ENCODE measurements around the gene PRR12.

Gene PRR12

DNA sequence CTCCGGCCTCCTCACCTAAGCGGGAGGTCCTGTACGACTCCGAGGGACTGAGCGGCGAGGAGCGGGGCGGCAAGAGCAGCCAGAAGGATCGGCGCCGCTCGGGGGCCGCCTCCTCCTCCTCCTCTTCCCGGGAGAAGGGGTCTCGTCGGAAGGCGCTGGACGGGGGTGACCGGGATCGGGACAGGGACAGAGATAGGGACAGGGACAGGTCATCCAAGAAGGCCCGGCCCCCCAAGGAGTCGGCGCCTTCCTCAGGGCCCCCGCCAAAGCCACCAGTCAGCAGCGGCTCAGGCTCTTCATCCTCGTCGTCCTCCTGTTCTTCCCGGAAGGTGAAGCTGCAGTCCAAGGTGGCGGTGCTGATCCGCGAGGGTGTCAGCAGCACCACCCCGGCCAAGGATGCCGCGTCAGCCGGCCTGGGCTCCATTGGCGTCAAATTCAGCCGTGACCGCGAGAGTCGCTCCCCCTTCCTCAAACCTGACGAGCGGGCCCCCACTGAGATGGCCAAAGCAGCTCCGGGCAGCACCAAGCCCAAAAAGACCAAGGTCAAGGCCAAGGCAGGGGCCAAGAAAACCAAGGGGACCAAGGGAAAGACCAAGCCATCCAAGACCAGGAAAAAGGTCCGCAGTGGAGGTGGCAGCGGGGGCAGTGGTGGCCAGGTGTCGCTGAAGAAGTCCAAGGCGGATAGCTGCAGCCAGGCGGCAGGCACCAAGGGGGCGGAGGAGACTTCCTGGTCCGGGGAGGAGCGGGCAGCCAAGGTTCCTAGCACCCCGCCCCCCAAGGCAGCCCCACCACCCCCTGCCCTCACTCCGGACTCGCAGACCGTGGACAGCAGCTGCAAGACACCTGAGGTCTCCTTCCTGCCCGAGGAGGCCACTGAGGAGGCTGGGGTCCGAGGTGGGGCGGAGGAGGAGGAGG lies 61.8 kb downstream of the PRR12 start:
- Histone ChIP-seq H3K36me3 (ENCODE audit: insufficient read depth, insufficient read length, low read length) (peaks cover 85% of the 10 kb centered on the region), H3K4me1 (ENCODE audit: insufficient read depth, insufficient read length) (peaks cover 16% of the 10 kb centered on the region), H3K4me3 (ENCODE audit: insufficient read length, low read depth) (no peak overlapping the region), H3K27me3 (ENCODE audit: insufficient read depth, insufficient read length) (no peaks in the 10 kb centered on the region), H3K9me3 (ENCODE audit: insufficient read depth, low read length) (no peaks in the 10 kb centered on the region), H3K9ac (ENCODE audit: insufficient read length, low read depth) (no peak overlapping the region)
- no peak for DNase-seq (ENCODE audit: low read depth, low spot score)
- no peak for TF ChIP-seq SUZ12 (IDR thresholded peaks at IDR 0.05; ENCODE audit: extremely low read depth, insufficient read depth, insufficient read length)
- TF ChIP-seq ZNF274 (IDR thresholded peaks at IDR 0.05; ENCODE audit: low read depth, low read length) = no peak
- TF ChIP-seq YY1 (IDR thresholded peaks at IDR 0.05; ENCODE audit: insufficient read depth, insufficient read length) = no peak

DNA sequence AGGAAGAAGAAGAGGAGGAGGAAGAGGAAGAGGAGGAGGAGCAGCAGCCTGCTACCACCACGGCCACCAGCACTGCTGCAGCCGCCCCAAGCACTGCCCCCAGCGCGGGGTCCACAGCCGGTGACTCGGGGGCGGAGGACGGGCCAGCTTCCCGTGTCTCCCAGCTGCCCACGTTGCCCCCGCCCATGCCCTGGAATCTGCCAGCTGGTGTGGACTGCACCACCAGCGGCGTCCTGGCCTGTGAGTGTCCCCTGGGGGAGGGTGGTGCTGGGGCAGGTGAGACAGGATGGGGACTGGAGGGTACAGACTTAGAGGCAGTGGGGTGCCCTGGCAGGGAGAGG lies 62.5 kb downstream of the PRR12 start:
- Histone ChIP-seq H3K4me1 (ENCODE audit: insufficient read depth, insufficient read length) (peaks cover 17% of the 10 kb centered on the region), H3K4me3 (ENCODE audit: insufficient read length, low read depth) (no peak overlapping the region), H3K36me3 (ENCODE audit: insufficient read depth, insufficient read length, low read length) (peaks cover 88% of the 10 kb centered on the region), H3K27me3 (ENCODE audit: insufficient read depth, insufficient read length) (no peaks in the 10 kb centered on the region), H3K9ac (ENCODE audit: insufficient read length, low read depth) (no peak overlapping the region), H3K9me3 (ENCODE audit: insufficient read depth, low read length) (no peaks in the 10 kb centered on the region)
- no peak for TF ChIP-seq ZNF274 (IDR thresholded peaks at IDR 0.05; ENCODE audit: low read depth, low read length)
- no peak for TF ChIP-seq YY1 (IDR thresholded peaks at IDR 0.05; ENCODE audit: insufficient read depth, insufficient read length)
- no peak for TF ChIP-seq SUZ12 (IDR thresholded peaks at IDR 0.05; ENCODE audit: extremely low read depth, insufficient read depth, insufficient read length)
- DNase-seq (ENCODE audit: low read depth, low spot score) = no peak

DNA sequence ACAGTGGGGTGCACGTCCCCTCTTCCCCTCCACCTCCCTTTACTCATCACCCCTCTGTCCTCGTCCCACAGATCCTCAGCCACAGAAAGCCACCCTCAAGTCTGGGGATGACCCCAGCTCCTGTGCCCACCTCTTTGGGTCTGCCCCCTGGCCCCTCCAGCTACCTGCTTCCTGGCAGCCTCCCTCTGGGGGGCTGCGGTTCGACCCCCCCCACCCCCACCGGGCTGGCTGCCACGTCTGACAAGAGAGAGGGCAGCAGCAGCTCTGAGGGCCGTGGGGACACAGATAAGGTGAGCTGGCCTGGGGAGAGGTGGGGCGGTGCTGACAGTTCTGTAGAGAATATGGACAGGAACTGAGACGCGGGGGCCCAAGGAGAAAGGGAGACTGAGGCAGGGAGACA lies 63.6 kb downstream of the PRR12 start:
- TF ChIP-seq SUZ12 (IDR thresholded peaks at IDR 0.05; ENCODE audit: extremely low read depth, insufficient read depth, insufficient read length) = no peak
- TF ChIP-seq ZNF274 (IDR thresholded peaks at IDR 0.05; ENCODE audit: low read depth, low read length) = no peak
- no peak for TF ChIP-seq YY1 (IDR thresholded peaks at IDR 0.05; ENCODE audit: insufficient read depth, insufficient read length)
- no peaks in the 10 kb centered on the region for H3K9me3 ChIP-seq (ENCODE audit: insufficient read depth, low read length)
- H3K36me3 ChIP-seq (ENCODE audit: insufficient read depth, insufficient read length, low read length) = peaks cover 91% of the 10 kb centered on the region
- no peak overlapping the region for H3K4me3 ChIP-seq (ENCODE audit: insufficient read length, low read depth)
- H3K9ac ChIP-seq (ENCODE audit: insufficient read length, low read depth) = no peak overlapping the region
- no peaks in the 10 kb centered on the region for H3K27me3 ChIP-seq (ENCODE audit: insufficient read depth, insufficient read length)
- no peak for DNase-seq (ENCODE audit: low read depth, low spot score)
- H3K4me1 ChIP-seq (ENCODE audit: insufficient read depth, insufficient read length) = peaks cover 19% of the 10 kb centered on the region

DNA sequence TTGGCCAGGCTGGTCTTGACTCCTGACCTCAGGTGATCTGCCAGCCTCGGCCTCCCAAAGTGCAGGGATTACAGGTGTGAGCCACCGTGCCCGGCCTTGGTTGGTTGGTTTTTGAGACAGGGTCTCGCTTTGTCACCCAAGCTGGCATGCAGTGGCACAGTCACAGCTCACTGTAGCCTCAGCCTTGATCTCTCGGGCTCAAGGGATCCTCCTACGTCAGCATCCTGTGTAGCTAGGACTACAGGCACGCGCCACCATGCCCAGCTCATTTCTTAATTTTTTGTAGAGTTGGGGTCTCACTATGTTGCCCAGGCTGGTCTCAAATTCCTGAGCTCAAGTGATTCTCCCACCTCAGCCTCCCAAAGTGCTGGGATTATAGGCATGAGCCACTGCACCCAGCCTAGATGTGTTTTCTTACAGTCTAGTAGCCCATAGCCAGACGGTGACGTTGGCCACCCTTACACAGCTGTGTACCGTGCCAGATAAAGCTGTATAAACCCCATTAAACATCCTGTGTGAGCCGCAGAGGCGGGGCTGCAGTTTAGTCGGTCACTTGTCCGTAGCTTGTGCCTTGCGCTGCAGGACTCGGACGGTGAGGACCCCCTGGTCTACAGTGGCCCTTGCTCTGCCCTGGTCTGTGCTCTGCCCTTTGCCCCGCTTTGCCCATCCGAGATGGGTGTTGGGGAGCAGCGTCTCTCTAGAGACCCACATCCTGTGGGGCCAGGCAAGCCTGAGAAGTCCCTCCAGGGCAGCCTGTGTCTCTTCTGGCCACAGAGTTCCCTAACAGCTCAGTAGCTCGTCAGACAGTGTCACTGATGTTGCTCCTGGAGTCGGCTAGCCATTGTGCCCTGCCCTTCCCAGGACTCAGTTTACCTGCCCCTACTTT lies 64.8 kb downstream of the PRR12 start:
- Histone ChIP-seq H3K9me3 (ENCODE audit: insufficient read depth, low read length) (no peaks in the 10 kb centered on the region; the same call in 1 of the 2 replicates), H3K4me3 (ENCODE audit: insufficient read length, low read depth) (no peak overlapping the region), H3K4me1 (ENCODE audit: insufficient read depth, insufficient read length) (peaks cover 22% of the 10 kb centered on the region), H3K9ac (ENCODE audit: insufficient read length, low read depth) (peak overlapping the region; percentile 66), H3K36me3 (ENCODE audit: insufficient read depth, insufficient read length, low read length) (peaks cover 91% of the 10 kb centered on the region), H3K27me3 (ENCODE audit: insufficient read depth, insufficient read length) (no peaks in the 10 kb centered on the region)
- DNase-seq (ENCODE audit: low read depth, low spot score) = no peak
- TF ChIP-seq SUZ12 (IDR thresholded peaks at IDR 0.05; ENCODE audit: extremely low read depth, insufficient read depth, insufficient read length) (no peak), YY1 (IDR thresholded peaks at IDR 0.05; ENCODE audit: insufficient read depth, insufficient read length) (no peak), ZNF274 (IDR thresholded peaks at IDR 0.05; ENCODE audit: low read depth, low read length) (no peak)

DNA sequence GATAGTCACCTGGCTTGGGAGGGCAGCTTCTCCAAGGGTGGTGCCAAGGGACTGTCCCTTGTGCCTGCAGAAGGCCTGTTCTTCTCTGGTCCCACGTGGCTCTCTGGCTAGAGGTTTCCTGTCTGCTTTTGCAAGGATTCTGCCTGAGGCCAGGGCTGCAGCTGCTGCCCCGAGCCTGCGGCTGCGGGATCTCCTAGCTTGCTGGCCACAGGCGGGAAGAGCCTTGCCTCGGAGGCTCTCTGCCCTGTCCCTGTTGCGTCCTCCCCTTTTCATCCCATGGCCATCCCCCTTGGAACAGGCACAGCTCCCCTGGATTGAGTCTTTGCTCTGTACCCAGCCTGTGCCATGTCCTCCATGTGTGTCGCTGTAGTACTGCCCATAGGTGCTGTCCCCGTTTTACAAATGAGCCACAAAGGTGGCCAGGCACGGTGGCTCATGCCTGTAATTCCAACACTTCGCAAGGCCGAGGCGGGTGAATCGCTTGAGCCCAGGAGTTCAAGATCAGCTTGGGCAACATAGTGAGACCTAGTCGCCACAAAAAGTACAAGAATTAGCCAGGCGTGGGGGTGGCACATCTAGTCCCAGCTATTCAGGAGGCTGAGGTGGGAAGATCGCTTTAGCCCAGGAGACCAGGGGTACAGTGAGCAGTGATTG lies 65.6 kb downstream of the PRR12 start:
- peaks cover 90% of the 10 kb centered on the region for H3K36me3 ChIP-seq (ENCODE audit: insufficient read depth, insufficient read length, low read length)
- TF ChIP-seq YY1 (IDR thresholded peaks at IDR 0.05; ENCODE audit: insufficient read depth, insufficient read length) (no peak), SUZ12 (IDR thresholded peaks at IDR 0.05; ENCODE audit: extremely low read depth, insufficient read depth, insufficient read length) (no peak), ZNF274 (IDR thresholded peaks at IDR 0.05; ENCODE audit: low read depth, low read length) (no peak)
- H3K27me3 ChIP-seq (ENCODE audit: insufficient read depth, insufficient read length) = no peaks in the 10 kb centered on the region
- peaks cover 22% of the 10 kb centered on the region for H3K4me1 ChIP-seq (ENCODE audit: insufficient read depth, insufficient read length)
- no peaks in the 10 kb centered on the region; the same call in 1 of the 2 replicates for H3K9me3 ChIP-seq (ENCODE audit: insufficient read depth, low read length)
- H3K4me3 ChIP-seq (ENCODE audit: insufficient read length, low read depth) = no peak overlapping the region
- DNase-seq (ENCODE audit: low read depth, low spot score) = no peak
- H3K9ac ChIP-seq (ENCODE audit: insufficient read length, low read depth) = peak overlapping the region; percentile 66

DNA sequence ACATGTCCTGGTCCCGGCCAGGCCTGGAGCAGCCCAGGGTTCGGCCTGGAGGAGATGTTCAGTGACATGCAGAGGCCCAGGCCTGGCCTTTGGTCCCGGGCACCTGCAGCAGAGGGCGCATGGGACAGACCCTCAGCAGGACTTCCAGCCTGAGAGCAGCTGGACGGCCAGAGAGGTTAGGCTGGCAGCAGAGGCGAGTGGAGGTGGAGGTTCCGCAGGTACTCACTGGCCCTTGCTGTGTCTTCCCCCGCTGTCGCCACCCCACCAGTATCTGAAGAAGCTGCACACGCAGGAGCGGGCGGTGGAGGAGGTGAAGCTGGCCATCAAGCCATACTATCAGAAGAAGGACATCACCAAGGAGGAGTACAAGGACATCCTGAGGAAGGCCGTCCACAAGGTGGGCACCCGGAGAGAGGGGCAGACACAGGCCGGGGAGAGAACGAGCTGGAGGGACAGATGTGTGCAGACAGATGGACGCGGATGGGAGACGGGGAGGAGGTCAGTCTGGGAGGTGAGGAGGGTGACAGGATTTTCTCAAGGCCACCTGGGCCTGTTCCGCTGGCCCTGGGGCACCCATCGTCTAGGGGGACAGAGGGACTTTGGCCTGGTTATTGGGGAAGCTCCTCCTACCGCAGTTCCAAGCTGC lies 66.6 kb downstream of the PRR12 start:
- no peak overlapping the region for H3K4me3 ChIP-seq (ENCODE audit: insufficient read length, low read depth)
- no peaks in the 10 kb centered on the region for H3K27me3 ChIP-seq (ENCODE audit: insufficient read depth, insufficient read length)

More for the DNA sequence above, 66.6 kb downstream of the PRR12 start:
- Histone ChIP-seq H3K36me3 (ENCODE audit: insufficient read depth, insufficient read length, low read length) (peaks cover 92% of the 10 kb centered on the region), H3K4me1 (ENCODE audit: insufficient read depth, insufficient read length) (peaks cover 22% of the 10 kb centered on the region), H3K9me3 (ENCODE audit: insufficient read depth, low read length) (no peaks in the 10 kb centered on the region; the same call in 1 of the 2 replicates), H3K9ac (ENCODE audit: insufficient read length, low read depth) (peak overlapping the region; percentile 42)
- no peak for TF ChIP-seq SUZ12 (IDR thresholded peaks at IDR 0.05; ENCODE audit: extremely low read depth, insufficient read depth, insufficient read length)
- TF ChIP-seq ZNF274 (IDR thresholded peaks at IDR 0.05; ENCODE audit: low read depth, low read length) = no peak
- no peak for TF ChIP-seq YY1 (IDR thresholded peaks at IDR 0.05; ENCODE audit: insufficient read depth, insufficient read length)
- DNase-seq (ENCODE audit: low read depth, low spot score) = no peak

Data from NT2/D1 (cell line).